HG03280 (cell line): ENCODE measurements around the gene ANO5.
"Not testable (repeated sequence)": the region's sequence is repeated elsewhere in the genome, so short reads cannot be mapped to it uniquely, and the experiment has no call there.

Experiments
- ATAC-seq: cut with Tn5 transposase; IDR thresholded peaks from one replicate; pipeline ENCODE4 v1.9.1; 2021; ENCODE audit warnings: mild to moderate bottlenecking, moderate library complexity; ENCODE audit not compliant: unreplicated experiment

Gene ANO5

DNA sequence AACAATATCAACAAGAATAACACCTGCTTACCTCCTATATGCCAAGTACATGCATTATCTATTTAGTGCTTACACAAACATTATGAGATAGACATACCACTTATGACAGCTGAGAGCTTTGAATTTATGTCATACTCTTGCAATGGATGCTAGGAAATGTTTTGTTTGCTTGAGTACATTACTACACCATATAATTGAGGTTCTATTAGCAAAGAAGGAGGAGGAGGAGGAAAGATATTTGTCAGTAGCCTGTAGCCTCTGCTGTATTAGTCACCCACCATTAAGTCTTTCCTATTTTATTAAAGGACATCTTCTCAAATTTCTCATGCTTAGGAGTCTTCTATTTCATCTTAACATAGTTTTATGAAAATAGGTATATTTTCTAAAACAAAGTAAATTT is 6.4 kb downstream of the ANO5 start:
- no peak for ATAC-seq

DNA sequence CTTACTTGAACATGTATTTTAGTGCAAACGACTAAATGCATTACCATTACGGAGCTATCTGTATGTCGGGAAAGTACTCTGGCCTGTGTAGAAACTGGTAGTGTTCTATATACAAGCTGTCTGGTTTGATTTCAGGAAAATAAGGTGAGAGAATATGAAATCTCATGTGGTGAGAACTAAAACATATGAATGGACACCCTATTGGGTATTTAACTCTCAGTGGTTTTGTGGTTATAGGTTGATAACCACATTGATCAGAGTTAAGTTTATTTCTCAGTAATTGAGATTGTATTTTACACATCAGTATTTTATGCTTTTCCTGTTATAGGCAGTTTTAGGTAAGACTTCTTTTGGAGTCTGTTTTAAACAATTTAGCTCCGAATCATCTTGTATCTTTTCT is 10.4 kb downstream of the ANO5 start:
- no peak for ATAC-seq

DNA sequence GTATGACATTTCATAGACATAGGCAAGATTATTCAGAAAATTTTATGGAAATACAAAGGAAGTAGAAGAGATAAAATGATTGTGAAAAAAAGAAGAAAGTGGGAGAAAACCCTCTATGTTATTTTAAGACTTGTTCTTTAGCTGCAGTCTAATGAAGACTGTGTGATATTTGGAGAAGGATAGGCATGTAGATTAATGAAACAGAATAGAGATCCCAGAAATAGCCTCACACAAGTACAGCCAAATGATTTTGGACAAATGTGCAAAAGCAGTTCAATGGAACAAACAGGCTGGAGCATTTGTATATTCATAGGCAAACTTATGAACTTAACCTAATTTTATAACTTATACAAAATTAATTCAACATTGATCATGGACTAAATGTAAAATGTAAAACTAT is 14.3 kb downstream of the ANO5 start:
- ATAC-seq: no peak

DNA sequence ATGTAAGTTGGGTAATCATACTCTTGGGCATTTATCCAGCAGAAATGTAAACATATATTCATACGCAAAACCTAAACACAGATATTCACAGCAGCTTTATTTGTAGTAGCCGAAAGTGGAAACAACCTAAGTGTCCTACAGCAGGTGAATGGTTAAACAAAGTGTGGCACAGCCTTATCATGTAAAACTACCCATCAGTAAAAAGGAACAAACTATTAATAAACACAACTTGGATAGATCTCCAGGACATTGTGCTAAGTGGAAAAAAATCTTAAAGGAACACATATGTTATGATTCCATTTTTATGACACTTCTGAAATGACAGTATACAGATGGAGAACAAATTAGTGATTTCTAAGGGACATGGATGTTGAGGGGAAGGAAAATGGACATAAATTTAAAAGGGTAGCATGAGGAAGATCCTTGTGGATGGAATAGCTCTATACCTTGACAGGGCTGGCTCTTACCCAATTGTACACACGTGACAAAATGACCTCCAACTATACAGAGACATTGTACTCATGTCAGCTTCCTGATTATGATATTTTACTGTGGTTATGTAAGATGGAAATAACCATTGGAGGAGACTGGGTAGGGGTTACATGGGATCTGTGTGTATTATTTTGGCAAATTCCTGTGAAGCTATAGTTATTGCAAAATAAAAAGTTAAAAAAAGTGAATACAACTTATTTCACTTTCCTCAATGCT is 15.4 kb downstream of the ANO5 start:
- no peak for ATAC-seq

DNA sequence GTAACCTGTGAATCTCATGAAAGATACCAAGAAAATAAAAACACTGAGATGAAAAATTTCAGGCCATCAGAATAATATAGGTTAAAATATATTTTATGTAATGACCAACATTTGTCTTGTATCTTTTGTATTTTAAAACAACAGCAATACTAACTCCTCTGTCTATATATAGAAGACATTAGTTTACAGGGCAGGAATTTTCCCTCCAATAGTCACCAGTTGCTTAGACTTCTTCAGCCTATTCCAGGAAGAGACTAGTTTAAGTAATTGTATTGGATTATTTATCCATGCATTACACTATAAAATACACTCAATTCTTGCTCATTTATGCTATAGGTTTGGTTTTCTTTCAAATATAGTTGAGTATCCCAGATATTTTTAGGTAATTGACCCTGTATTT is 24.1 kb downstream of the ANO5 start:
- no peak for ATAC-seq

GRCh38 chr11:22221143-22221542 is 28.3 kb downstream of the ANO5 start:
- ATAC-seq: no peak

DNA sequence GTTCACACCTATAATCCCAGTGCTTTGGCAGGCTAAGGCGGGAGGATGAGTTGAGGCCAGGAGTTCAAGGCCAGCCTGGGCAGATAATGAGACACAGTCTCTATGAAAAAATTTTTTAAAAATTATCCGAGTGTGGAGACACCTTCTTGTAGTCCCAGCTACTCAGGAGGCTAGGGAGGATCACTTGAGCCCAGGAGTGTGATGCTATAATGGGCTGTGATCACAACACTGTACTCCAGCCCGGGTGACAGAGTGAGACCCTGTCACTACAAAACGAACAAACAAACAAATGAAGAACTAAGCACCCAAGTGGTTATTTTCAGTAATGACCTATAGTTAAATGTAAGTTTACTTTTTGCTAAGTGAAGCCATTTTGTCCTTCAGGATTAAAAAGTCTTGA is 32.3 kb downstream of the ANO5 start:
- no peak for ATAC-seq

- no peak for ATAC-seq
Measured at GRCh38 chr11:22234743-22235142, 41.9 kb downstream of the ANO5 start.

DNA sequence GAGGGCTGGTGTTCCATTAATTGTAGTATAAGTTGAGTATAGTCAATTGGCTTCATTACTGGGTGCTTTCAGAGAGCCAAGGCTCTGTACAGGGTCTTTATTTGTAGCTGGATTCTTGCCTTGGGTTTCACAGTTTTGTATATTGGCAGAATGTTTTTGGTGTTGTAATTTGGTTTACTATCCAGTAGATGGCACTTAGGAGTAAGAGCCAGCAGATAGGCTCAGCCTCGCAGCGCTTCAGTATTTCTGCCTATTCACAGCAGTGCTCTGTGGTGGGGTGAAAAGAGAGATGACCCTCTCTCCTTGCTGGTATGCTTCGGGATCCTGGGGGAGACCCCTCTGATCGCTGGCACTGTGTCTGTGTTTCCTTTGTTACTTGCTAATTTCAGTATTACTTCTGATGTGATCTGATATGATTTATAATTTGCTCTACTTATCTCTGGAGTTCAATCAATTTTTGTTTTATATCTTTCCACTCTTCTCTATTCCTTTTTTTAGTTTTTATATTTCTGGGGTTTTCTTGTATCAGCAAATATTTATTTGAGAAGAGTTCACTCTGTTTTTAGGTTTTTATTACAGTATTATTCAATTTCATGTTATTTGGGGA is 52.2 kb downstream of the ANO5 start:
- peak; percentile 91 for ATAC-seq

DNA sequence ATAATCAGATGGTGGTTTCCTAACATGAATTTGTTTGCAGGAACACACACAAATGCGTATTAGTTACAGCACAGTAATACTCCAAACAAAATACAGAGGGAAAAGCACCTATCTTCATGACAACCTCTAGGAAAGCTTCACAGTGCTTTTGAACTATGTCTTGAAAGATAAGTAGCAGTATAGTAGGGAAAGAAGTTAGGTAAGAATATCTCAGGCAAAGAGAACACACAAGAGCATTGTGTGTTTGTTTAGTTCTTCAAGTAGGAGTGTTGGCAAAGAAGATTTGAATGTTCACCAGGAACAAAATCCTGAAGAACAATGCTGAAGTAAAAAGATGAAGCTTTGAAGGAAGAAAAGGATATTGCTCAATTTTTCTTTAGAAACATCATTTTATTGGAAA is 54.1 kb downstream of the ANO5 start:
- ATAC-seq: no peak

GRCh38 chr11:22249871-22250270 is 57.0 kb downstream of the ANO5 start:
- ATAC-seq: no peak

- ATAC-seq: no peak
Measured at GRCh38 chr11:22256876-22257275, 64.0 kb downstream of the ANO5 start.

DNA sequence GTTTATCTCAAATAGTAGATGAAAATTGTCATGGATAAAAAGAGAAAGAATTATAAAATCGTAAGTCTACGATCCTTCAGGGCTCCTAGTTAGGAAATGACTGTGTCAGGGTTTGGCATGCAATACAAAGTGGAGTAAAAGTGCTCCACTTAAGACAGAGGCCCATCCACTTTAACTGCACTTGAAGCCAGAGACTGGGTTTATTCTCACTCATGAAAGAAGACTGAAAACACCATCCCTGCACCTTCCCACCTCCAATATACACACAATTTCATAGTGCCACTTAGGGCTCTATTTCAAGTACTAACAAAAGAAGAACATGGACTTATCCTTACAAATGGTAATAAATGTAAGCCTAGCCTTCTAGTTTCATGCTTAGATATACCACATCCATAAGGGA is 70.7 kb downstream of the ANO5 start:
- no peak for ATAC-seq

GRCh38 chr11:22268983-22269624 is 76.2 kb downstream of the ANO5 start:
- ATAC-seq: not testable (repeated sequence)

DNA sequence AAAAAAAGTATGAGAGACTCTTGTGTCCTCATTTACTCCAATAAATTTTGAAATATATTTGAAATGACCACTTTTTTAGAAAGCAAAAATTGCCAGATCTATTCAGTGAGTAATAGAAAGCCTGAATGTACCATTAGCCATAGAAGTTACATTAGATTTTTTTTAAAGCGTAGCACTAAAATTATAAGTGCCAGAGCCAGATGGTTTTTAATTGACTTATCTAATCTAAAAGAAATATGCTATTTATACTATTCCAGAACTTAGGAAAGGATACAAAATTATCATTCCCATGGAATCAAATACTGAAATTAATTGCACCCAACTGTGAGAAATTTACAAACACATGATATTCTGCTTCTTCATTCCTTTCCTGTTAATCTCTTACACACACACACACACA is 80.9 kb downstream of the ANO5 start:
- ATAC-seq: no peak

DNA sequence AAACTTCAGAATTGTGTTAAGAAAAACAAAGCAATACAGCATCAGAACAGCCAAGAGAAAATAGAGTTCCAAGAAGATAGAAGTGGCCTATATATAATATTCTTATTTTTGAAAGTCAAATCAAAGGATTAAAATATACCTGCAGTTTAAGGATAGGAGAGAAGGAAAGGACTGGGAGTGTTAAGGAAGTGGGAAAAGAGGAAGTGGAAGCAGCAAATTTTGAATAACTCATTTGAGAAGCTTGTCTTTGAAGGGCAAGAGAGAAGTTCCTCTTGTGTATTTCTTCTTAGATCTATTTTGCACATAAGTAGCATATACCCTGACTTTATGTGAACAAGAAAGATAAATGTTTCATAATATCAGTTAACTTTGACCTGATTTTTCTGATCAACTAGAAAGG is 82.7 kb downstream of the ANO5 start:
- ATAC-seq: no peak

- no peak for ATAC-seq
Measured at GRCh38 chr11:22276535-22276934, 83.7 kb downstream of the ANO5 start.

- ATAC-seq: not testable (repeated sequence)
Measured at GRCh38 chr11:22284991-22285390, 92.1 kb downstream of the ANO5 start.

GRCh38 chr11:22302368-22302767 is 109.5 kb downstream of the ANO5 start:
- no peak for ATAC-seq

DNA sequence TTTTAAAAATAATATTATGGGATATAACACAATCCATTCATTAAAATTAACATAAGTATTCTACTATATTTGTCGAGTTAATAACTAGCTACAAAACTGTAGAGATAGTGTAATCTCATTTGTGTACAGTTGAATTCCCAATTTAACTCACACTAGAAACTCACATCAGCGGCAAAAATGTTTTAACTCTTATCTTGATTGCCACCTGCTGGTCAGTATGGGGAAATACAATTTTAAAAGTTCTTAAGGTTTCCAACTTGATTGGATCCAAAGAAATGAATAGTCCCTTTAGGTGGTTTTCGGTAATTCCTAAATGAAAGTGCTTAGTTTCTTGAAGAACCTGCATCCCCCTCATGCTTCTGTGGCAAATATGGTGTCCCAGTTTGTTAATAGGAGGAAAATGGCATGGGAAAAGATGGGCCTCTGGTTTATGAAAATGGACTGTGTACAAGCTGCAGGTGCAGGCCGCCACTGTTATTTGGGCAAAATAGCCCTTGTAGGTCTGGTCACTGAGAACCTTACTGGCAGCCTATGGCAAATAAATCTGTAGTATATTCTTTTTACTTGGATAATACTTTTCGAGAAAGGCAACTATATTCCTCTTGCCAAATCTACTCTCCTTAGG is 111.6 kb downstream of the ANO5 start:
- ATAC-seq: peak; percentile 65

DNA sequence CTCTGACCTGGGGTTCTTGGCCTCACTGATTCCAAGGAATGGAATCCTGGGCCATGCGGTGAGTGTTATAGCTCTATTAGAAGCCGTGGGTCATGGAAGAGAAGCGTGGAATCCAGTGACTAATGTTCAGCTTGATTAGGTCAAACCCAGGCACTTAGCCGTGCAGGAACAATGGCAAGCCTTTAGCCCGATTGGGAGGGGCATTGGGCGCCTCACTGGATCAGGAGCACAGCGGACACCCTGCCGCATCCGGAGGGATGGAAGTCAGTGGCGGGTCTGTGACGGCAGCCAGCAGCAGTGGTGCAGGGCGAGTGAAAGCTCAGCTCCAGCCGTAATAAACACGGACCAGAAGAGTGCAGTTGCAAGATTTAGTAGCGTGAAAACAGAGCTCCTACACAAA is 124.8 kb downstream of the ANO5 start:
- ATAC-seq: no peak

DNA sequence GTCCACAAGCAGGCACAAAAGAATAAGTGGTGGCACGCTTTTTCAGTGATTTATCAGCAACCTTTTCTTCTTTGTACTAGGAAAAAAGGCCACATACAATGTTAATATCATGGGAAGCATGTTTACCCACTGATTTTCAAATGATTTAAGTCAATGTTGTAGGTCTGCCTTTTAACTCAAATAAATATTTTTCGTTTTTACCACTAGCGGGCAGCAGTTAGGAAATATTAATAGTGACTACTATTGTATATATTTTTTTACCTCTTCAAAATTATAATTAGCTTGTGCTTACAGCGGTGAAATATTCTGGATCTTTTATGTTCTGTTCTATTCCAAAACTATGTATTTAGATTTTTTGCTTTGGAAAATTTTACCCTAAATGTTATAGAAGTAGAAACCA is 138.9 kb downstream of the ANO5 start:
- ATAC-seq: no peak
